Endothelial cell of umbilical vein (primary cell): ENCODE data around the gene GPATCH2. TPM values are rescaled to one million over a fixed set of nuclear protein-coding genes. Genes with fewer than 3 reads are reported as not detected.

Source experiments
- BruUV-seq: library from RNA; stranded (reverse); fragments of 400-500 nt; replicated peaks from 2 replicates; lab custom pipeline; 2021; lab: Mats Ljungman, UMichigan
- CTCF ChIA-PET: fragments of 300-600, 350-600 bp; sonication (Branson Sonifier 250); formaldehyde crosslinking; loops from one replicate; lab custom pipeline; 2021; ENCODE audit warnings: antibody characterized with exemption, inconsistent platforms; lab: Charles Lee
- POLR2A ChIA-PET: fragments of 300-600, 350-600 bp; sonication (Branson Sonifier 250); formaldehyde crosslinking; loops from one replicate; lab custom pipeline; 2021; ENCODE audit warnings: antibody characterized with exemption, inconsistent platforms; lab: Charles Lee
- DNase-seq: peaks from one replicate; pipeline ENCODE4 v3.0.0-alpha.2; 2011; ENCODE audit warnings: low read depth, low spot score
- FAIRE-seq: peaks from 2 replicates; lab custom pipeline; 2011; peaks lifted over from hg19 to GRCh38; lab: Jason Lieb, UNC
- H2AFZ ChIP-seq: 2 replicates; pipeline ENCODE4 v1.6.0; 2012; ENCODE audit warnings: low read depth, low read length, control low read depth, inconsistent platforms
- H3K27ac ChIP-seq: 2 replicates; pipeline ENCODE4 v1.5.1; 2011; ENCODE audit warnings: low read depth, mild to moderate bottlenecking, control low read depth, low read length, moderate library complexity; ENCODE audit not compliant: insufficient read depth
- H3K27me3 ChIP-seq, 2 experiments: 2 replicates each; pipeline versions ENCODE4 v1.6.0 to v1.6.1; 2011; ENCODE audit warnings: low read length in 2 of 2, mixed read lengths in 1 of 2; ENCODE audit not compliant: control insufficient read depth in 2 of 2, insufficient read depth in 2 of 2
- H3K36me3 ChIP-seq, 2 experiments: 2 replicates in 1 of 2; 3 replicates in 1 of 2; pipeline ENCODE4 v1.5.1; 2011; ENCODE audit warnings: low read length in 2 of 2, mild to moderate bottlenecking in 1 of 2, moderate library complexity in 1 of 2; ENCODE audit not compliant: control insufficient read depth in 2 of 2, insufficient read depth in 2 of 2; ENCODE audit errors: extremely low read depth in 1 of 2
- H3K4me1 ChIP-seq: 3 replicates; pipeline ENCODE4 v1.5.1; 2011; ENCODE audit warnings: mild to moderate bottlenecking, low read length; ENCODE audit not compliant: control insufficient read depth, insufficient read depth; ENCODE audit errors: extremely low read depth
- H3K4me2 ChIP-seq: 2 replicates; pipeline ENCODE4 v1.6.1; 2011; ENCODE audit warnings: low read length, control low read depth, mixed read lengths; ENCODE audit not compliant: insufficient read depth
- H3K4me3 ChIP-seq, 3 experiments: fragments of 200-600 bp in 1 of 3; sonication (generic), shearing (Covaris generic) in 1 of 3; replicated peaks in 1 of 3; 2 replicates each; pipeline ENCODE4 v1.5.1; 2011 to 2016; ENCODE audit warnings: control low read depth in 3 of 3, low read length in 3 of 3, mild to moderate bottlenecking in 2 of 3, inconsistent platforms in 1 of 3, low read depth in 1 of 3, moderate library complexity in 1 of 3; ENCODE audit not compliant: insufficient read depth in 1 of 3
- H3K79me2 ChIP-seq: 2 replicates; pipeline ENCODE4 v1.6.0; 2012; ENCODE audit warnings: low read length, inconsistent platforms; ENCODE audit not compliant: control insufficient read depth, insufficient read depth
- H3K9ac ChIP-seq: replicated peaks from 2 replicates; pipeline ENCODE3; 2011; ENCODE audit warnings: low read length, control low read depth; ENCODE audit not compliant: insufficient read depth; ENCODE audit errors: extremely low read depth
- H3K9me1 ChIP-seq: replicated peaks from 3 replicates; pipeline ENCODE4 v1.6.0; 2011; ENCODE audit warnings: mild to moderate bottlenecking, low read length; ENCODE audit not compliant: control insufficient read depth, insufficient read depth; ENCODE audit errors: extremely low read depth
- H3K9me3 ChIP-seq: replicated peaks from 2 replicates; pipeline ENCODE4 v1.5.1; 2012; ENCODE audit warnings: low read length, inconsistent platforms; ENCODE audit not compliant: control insufficient read depth, insufficient read depth
- H4K20me1 ChIP-seq: replicated peaks from 2 replicates; pipeline ENCODE3; 2011; ENCODE audit warnings: mild to moderate bottlenecking, low read length; ENCODE audit not compliant: control insufficient read depth, insufficient read depth; ENCODE audit errors: extremely low read depth
- CTCF ChIP-seq, 2 donors: IDR thresholded peaks; 1 replicate in 1 of 2; 2 replicates in 1 of 2; pipeline ENCODE4 v1.5.1; 2011; ENCODE audit warnings: low read length in 2 of 2, mild to moderate bottlenecking in 2 of 2, moderate library complexity in 2 of 2, control low read depth in 1 of 2, inconsistent platforms in 1 of 2, low read depth in 1 of 2; ENCODE audit not compliant: insufficient read depth in 1 of 2; ENCODE audit errors: extremely low read depth in 1 of 2
- EZH2 ChIP-seq: IDR thresholded peaks from 2 replicates; pipeline ENCODE4 v1.6.1; 2012; ENCODE audit warnings: borderline replicate concordance, low read depth, mild to moderate bottlenecking, moderate library complexity, low read length, inconsistent platforms; ENCODE audit not compliant: severe bottlenecking
- FOS ChIP-seq: IDR thresholded peaks from 2 replicates; pipeline ENCODE4 v1.6.1; 2011; ENCODE audit warnings: mild to moderate bottlenecking, low read length, moderate library complexity, borderline replicate concordance; ENCODE audit not compliant: insufficient read depth
- GATA2 ChIP-seq: IDR thresholded peaks from 2 replicates; pipeline ENCODE4 v1.7.0; 2011; ENCODE audit warnings: low read depth, mild to moderate bottlenecking, moderate library complexity, mixed read lengths, low read length; ENCODE audit not compliant: insufficient read length, insufficient read depth
- JUN ChIP-seq: IDR thresholded peaks from 2 replicates; pipeline ENCODE4 v1.6.1; 2011; ENCODE audit warnings: borderline replicate concordance, low read depth; ENCODE audit not compliant: insufficient read length, insufficient read depth
- MAX ChIP-seq: IDR thresholded peaks from 2 replicates; pipeline ENCODE4 v1.6.1; 2011; ENCODE audit not compliant: insufficient read depth, insufficient read length
- MYC ChIP-seq: IDR thresholded peaks from one replicate; pipeline ENCODE4 v1.6.1; 2011; ENCODE audit warnings: mild to moderate bottlenecking, low read depth, low read length
- POLR2A ChIP-seq: IDR thresholded peaks from 2 replicates; pipeline ENCODE4 v1.6.1; 2012; ENCODE audit warnings: low read depth, mild to moderate bottlenecking, control low read depth, low read length
- POLR2AphosphoS5 ChIP-seq: IDR thresholded peaks from 2 replicates; pipeline ENCODE4 v1.6.1; 2012; ENCODE audit warnings: low read depth, mild to moderate bottlenecking, control low read depth, low read length, moderate library complexity; ENCODE audit not compliant: insufficient read depth
- dilution Hi-C: fragments of 300-500 bp; cut with MboI; formaldehyde crosslinking; loops from one replicate; pipeline ENCODE4 v1.15.0; 2019; ENCODE audit warnings: low sequenced_read_pairs; ENCODE audit not compliant: extremely low pct_ligation_motif_present
- intact Hi-C: fragments of 100-400 bp; cut with micrococcal nuclease; formaldehyde crosslinking; loops from one replicate; pipeline ENCODE4 v1.10.0; 2022
- polyA plus RNA-seq, 4 experiments: library from polyadenylated mRNA; depleted of rRNA in 3 of 4; stranded (reverse) in 3 of 4; unstranded in 1 of 4; fragments of >200 nt; gene quantifications; 2 replicates each; pipeline versions ENCODE4 v1.2.1 to v1.2.3, GENCODE V29; 2011 to 2012; ENCODE audit warnings: missing spikeins in 1 of 4
- total RNA-seq: library from RNA; stranded (reverse); gene quantifications from 2 replicates; pipeline ENCODE4 v1.2.3, GENCODE V29; 2021

Gene GPATCH2
- total and polyA plus RNA-seq, 2 donors (not counting 3 experiments of a cell fraction or from before 2014, with no cell fraction given), result 3.3 to 15.6 TPM

- no peaks in the 10 kb centered on the region for H3K9me3 ChIP-seq
- no peak overlapping the region for H3K4me2 ChIP-seq
- DNase-seq (no peak), FAIRE-seq (no peak)
- H3K4me3 ChIP-seq, result no peak overlapping the region
- no TSS peak for BruUV-seq
- no peak overlapping the region for H2AFZ ChIP-seq
- no peaks in the 10 kb centered on the region for H3K4me1 ChIP-seq
- no peaks in the 10 kb centered on the region for H3K36me3 ChIP-seq
- no peaks in the 10 kb centered on the region for H4K20me1 ChIP-seq
- H3K9me1 ChIP-seq, result no peaks in the 10 kb centered on the region
- no peak overlapping the region for H3K27ac ChIP-seq
- dilution Hi-C loops, result no loop called here
- H3K9ac ChIP-seq, result no peak overlapping the region
- intact Hi-C loops, result no loop called here
- H3K27me3 ChIP-seq, result no peaks in the 10 kb centered on the region
- TF ChIP-seq FOS (no peak), MYC (no peak), MAX (no peak), GATA2 (no peak), EZH2 (no peak), POLR2A (no peak), POLR2AphosphoS5 (no peak), CTCF (IDR thresholded peaks at IDR 0.05; ENCODE audit: extremely low read depth in 1 of 2, insufficient read depth in 1 of 2, low read depth in 1 of 2, low read length in 2 of 2) (no peak), JUN (no peak)
- ChIA-PET CTCF (no interaction called here), POLR2A (no interaction called here)
- no peaks in the 10 kb centered on the region for H3K79me2 ChIP-seq
Measured at GRCh38 chr1:217471403-217471802, 159.5 kb downstream of the GPATCH2 start.
